Anterior cingulate cortex (tissue), 58 donors: ENCODE data around the gene ALKBH8.
"Not testable (repeated sequence)": the region's sequence is repeated elsewhere in the genome, so short reads cannot be mapped to it uniquely, and the experiment has no call there.

Experiments used
- DNase-seq, 58 donors: peaks; one replicate each; lab custom pipeline; 2025; lab: John Stamatoyannopoulos, UW

The ALKBH8 gene

DNA sequence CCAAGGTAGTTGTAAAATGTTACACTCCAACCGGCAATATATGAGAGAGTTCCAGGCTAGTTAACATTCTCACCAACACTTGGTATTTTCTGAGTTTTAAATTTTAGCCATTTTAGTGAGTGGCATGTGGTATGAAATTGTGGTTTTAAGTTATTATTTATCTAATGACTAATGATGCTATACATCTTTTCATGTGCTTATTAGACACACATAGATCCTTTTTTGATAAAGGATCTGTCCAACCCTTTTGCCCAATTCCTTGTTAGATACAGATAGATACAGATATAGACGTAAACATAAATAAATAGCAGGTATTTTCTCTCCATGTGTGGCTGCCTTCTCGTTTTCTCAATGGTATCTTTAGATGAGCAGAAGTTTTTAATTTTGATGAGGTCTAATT, 39.3 kb downstream of the ALKBH8 start:
- no peak for DNase-seq

GRCh38 chr11:107508858-107509244, 56.7 kb downstream of the ALKBH8 start:
- DNase-seq: no peak

DNA sequence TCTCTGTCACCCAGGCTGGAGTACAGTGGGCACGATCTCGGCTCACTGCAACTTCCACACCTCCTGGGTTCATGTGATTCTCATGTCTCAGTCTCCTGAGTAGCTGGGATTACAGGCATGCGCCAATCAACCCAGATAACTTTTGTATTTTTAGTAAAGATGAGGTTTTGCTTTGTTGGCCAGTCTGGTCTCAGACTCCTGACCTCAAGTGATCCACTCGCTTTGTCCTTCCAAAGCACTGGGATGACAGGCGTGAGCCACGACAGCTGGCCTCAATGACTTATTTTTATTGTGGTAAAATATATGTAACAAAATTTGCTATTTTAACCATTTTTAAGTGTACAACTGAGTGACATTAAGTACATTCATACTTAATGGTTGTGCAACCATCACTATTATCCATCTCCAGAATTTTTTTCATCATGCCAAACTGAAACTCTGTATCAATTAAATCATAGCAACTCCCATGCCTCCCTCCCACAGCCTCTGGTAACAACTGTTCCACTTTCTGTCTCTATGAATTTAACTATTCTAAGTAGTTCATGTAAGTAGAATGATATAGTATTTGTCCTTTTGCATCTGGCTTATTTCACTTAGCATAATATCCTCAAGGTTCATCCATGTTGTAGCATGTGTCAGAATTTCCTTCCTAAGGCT, 57.2 kb downstream of the ALKBH8 start:
- no peak for DNase-seq

GRCh38 chr11:107505647-107506225, 59.8 kb downstream of the ALKBH8 start:
- DNase-seq: peak in 2 of 58 donors; percentile 3

DNA sequence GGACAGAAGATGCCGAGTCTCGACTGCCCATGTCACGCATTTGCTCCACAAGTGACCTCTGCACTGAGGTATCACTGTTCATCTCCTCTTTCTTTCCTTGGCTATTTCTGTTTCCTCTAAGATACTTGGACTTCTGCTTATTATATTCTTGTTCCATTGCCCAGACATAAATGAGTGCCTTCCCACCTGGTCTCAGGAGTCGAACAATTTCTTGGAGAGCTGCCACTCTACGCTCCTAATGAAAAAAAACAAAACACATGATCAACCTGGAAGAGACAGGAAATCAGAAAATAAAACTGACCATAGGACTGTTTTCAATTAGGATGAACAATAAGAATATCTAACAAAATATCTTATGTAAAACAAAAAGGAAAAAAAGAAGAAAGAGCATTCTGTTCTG, 60.6 kb downstream of the ALKBH8 start:
- DNase-seq: no peak

GRCh38 chr11:107501713-107502112, 63.8 kb downstream of the ALKBH8 start:
- no peak for DNase-seq

- DNase-seq: not testable (repeated sequence)
Observed at GRCh38 chr11:107497371-107497770, 68.2 kb downstream of the ALKBH8 start.

GRCh38 chr11:107496011-107496410, 69.5 kb downstream of the ALKBH8 start:
- no peak for DNase-seq

DNA sequence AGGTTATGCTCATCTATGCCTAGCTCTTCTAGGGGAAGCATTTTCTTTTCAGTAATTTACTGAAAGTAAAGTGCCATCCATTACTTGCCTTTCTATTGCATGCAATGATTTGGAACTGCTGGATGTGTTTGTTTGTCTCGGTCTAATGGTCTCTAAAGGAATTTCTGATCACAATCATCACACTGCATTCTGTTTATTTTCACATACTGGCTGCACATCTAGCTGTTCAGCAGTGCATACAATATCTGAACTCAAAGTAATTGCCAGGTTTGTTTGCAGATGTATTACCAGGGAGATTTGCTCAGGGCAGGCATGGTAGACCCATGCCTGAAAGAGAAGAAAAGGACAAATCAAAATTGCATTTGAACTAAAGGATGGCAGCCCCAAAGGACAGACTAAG, 71.5 kb downstream of the ALKBH8 start:
- DNase-seq: no peak

GRCh38 chr11:107493117-107493516, 72.4 kb downstream of the ALKBH8 start:
- DNase-seq: no peak

GRCh38 chr11:107490836-107491235, 74.7 kb downstream of the ALKBH8 start:
- no peak for DNase-seq

DNA sequence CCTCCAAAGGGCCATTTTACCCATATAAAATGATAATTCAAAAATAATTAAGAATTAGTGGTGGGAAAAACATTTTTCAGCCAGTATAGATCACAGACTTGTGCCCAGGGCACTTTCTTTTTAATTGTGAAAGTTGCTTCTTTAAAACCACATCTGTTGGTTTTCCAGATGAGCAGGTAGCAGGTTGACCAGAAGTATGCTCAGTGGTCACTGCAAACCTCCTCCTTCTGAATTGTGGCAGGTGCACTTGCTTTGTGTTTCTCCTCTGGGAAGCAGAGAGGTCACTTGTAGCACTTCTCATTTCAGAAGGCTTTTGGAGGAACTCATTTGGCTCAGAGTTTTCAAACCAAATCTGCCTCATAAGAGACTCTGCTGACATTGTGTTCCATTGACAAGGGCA, 83.3 kb downstream of the ALKBH8 start:
- DNase-seq: no peak

DNA sequence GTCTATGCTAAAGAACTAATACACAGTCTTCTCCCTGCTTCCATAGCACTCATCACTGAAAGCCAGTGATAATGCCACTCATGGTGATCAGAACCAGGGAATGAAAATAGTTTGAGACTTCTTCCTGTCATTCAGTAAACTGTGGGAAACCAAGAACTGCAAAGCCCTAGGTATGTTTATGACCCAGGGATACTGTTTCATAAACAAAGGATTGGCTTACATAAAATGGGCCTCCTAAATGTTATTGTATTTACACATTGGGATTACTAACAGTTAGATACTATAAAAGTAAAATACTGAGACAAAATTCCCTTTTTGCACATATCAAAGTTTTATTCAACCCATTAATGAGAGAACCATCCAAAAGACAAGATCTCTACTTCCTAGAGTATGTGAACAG, 86.6 kb downstream of the ALKBH8 start:
- no peak for DNase-seq

- DNase-seq: no peak
Observed at GRCh38 chr11:107477820-107478219, 87.7 kb downstream of the ALKBH8 start.

DNA sequence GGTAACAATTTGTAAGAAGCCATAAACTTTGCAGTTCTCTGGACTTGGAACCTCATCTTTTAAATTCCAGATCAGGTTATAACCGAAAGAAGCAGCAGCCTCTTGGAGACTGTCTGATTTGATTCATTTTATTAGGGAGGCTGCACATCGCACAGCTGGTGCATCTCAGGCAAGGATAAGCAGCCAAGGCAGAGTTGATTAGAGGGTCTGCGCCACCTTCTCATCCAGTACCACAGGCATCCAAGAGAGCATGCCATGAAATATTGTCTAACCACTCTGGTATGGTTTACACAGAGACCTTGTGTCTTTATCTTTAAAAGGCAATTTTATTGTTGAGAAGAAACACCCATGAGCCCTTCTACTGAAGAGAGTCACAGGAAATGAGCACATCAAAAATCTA, 91.7 kb downstream of the ALKBH8 start:
- DNase-seq: no peak

GRCh38 chr11:107472966-107473365, 92.6 kb downstream of the ALKBH8 start:
- no peak for DNase-seq

GRCh38 chr11:107468596-107468995, 96.9 kb downstream of the ALKBH8 start:
- no peak for DNase-seq

DNA sequence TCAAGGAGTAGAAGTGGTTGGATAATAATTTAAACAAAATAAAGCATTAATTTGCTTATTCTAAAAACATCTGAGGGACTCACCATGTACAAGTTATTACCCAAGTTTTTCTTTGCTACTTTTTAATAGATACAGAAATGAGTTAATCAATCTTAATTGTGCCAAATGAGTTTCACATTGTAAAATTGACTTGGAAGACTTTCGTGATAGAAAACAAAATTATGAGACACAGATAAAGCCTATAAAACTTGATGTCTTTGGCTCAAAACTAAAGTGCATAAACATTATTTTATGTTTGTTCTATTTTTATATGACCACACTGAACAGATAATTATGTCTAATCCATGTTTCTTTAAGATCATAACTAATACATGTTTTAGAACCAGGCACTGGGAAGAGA, 97.8 kb downstream of the ALKBH8 start:
- no peak for DNase-seq

DNA sequence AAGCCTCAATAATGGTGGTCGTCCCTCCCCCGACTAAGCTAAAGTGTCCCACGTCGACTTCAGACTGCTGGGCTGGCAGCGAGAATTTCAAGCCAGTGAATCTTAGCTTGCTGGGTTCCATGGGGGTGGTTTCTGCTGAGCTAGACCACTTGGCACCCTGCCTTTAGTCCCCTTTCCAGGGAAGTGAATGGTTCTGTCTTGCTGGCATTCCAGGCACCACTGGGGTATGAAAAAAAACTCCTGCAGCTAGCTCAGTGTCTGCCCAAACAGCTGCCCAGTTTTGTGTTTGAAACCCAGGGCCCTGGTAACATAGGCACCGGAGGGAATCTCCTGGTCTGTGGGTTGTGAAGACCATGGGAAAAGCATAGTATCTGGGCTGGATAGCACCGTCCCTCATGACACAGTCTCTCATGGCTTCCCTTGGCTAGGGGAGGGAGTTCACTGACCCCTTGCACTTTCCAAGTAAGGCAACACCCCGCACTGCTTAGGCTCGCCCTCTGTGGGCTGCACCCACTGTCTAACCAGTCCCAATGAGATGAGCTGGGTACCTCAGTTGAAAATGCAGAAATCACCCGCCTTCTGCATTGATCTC, 99.2 kb downstream of the ALKBH8 start:
- not testable (repeated sequence) for DNase-seq

- peak; percentile 31 to 94 (median 79) for DNase-seq
Observed at GRCh38 chr11:107457558-107458271, 107.8 kb downstream of the ALKBH8 start, which contains the start of gene CWF19L2. TSS of gene CWF19L2 (minus strand) at chr11:107457825. CDS start at chr11:107457816, 9 bp downstream.

- peak in 1 of 58 donors; percentile 11 for DNase-seq
Observed at GRCh38 chr11:107457205-107457557, 108.4 kb downstream of the ALKBH8 start.
